Cardiac fibroblast (primary cell): ENCODE data around the gene EED.

Source experiments
- DNase-seq, 2 donors: peaks; one replicate each; pipeline versions ENCODE4 v3.0.0 to v3.0.0-alpha.2; 2010; ENCODE audit warnings: low read depth in 2 of 2
- H3K4me3 ChIP-seq, 2 donors: replicated peaks in 1 of 2; 1 replicate in 1 of 2; 2 replicates in 1 of 2; pipeline ENCODE4 v1.5.1; 2011; ENCODE audit warnings: low read depth in 2 of 2, low read length in 2 of 2, mild to moderate bottlenecking in 2 of 2, moderate library complexity in 1 of 2
- CTCF ChIP-seq: IDR thresholded peaks from one replicate; pipeline ENCODE4 v1.5.1; 2011; ENCODE audit warnings: low read depth, mild to moderate bottlenecking, low read length, inconsistent platforms

Gene EED

DNA sequence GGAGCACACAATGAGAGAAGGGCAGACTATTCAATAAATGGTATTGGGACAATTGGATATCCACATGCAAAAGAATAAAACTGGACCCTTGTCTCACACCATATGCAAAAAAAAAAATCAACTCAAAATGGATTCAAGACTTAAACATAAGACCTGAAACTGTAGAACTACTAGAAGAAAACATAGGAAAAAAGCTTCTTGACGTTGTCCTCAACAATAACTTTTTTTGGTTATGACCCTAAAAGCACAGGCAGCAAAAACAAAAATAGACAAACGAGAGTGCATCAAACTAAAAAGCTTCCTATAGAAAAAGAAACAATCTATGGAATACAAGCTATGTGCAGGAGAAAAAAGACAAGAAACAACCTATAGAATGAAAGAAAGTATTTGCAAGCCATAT lies 37.1 kb upstream of the EED start:
- TF ChIP-seq CTCF = no peak
- H3K4me3 ChIP-seq = no peak overlapping the region
- no peak for DNase-seq

DNA sequence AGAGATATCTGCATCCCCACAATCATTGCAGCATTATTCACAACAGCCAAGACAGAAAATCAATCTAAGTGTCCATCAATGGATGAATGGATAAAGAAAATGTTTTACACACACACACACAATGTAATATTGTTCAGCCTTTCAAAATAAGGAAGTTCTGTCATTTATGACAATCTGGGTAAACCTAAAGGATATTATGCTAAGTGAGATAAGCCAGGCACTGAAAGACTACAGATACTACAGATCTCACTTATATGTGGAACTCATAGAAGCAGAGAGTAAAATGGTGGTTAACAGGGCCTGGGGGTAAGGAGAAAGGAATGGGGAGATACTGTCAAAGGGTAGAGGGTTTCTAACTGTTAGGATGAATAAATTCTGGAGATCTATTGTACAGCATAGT lies 36.0 kb upstream of the EED start:
- no peak for DNase-seq

DNA sequence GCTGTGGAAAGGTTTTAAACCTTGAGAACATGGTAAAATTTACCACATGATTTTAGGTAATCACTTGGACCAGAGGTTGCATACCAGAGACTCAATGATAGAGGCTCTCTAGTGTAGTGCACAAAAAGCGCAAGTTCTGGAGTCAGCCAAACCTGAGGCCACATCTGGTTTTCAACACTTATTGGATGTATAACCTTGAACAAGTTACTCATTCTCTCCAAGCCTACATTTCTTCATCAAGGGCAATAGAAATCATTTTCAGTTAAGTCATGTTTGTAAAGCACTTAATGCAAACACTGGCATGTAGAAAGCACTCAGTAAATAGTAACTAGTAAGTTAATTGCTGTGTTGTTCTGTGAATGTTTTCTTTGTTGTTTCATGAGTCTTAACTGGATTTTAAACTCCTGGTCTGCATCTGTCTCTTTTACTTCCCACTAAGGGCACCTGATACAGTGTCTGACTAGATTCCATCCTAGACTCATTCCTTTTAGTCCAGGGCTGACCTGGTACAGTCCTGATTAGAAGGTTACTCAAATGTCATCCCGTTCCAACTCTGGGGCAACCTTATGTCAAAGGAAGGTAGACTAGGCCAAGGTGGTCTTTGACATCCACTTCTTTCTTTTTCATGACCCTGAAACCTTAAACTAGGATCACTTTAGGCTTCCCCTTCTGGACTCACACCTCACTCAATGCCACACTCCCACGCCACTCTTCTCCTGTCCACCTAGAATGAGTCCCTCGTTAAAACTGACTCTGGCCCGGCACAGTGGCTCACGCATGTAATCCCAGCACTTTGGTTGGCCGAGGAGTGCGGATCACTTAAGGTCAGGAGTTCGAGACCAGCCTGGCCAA lies 34.5 kb upstream of the EED start:
- no peak overlapping the region for H3K4me3 ChIP-seq
- TF ChIP-seq CTCF = no peak
- no peak for DNase-seq

More for the DNA sequence above, 36.0 kb upstream of the EED start:
- no peak for TF ChIP-seq CTCF
- no peak overlapping the region for H3K4me3 ChIP-seq

GRCh38 chr11:86210898-86211297 lies 33.7 kb upstream of the EED start:
- no peak overlapping the region for H3K4me3 ChIP-seq
- TF ChIP-seq CTCF = no peak
- DNase-seq = no peak

DNA sequence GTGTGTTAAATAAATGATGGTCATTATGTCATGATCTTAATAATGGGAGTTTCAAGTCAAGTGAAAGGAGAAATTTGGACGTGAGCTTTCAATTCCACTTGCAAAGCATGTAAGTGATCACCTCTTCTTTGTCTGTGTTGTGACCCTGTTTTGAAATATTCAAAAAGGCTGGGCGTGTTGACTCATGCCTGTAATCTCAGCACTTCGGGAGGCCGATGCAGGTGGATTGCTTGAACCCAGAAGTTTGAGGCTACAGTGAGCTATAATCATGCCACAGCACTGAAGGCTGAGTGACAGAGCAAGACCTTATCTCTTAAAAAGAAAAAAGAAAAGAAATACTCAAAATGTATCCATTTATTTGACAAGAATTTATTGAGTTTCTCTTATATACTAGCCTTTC lies 32.9 kb upstream of the EED start:
- no peak overlapping the region for H3K4me3 ChIP-seq
- DNase-seq = no peak
- no peak for TF ChIP-seq CTCF

DNA sequence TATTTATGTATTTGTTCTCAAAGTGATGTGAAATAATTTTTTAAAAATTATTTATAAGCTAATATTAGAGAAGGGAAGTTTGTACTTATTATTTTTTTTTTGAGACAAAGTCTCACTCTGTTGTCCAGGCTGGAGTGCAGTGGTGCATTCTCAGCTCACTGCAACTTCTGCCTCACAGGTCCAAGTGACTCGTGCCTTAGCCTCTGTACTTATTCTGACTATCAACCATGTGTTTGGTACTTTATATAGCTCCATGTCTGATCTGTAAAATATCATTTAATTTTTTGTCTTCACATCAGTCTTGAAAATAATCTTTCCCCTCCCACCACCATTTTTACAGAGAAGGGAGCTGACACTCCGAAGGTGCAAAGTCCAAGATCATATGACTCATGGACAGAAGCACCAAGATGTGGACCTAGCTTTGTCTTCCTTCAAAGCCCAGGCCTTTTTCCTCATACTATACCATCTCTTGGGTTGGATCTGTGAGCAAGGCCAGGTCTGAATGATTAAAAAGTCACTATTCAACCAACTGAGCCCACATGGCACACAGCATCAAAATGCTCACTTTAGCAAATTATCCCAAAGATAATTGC lies 32.4 kb upstream of the EED start:
- DNase-seq = no peak
- no peak overlapping the region for H3K4me3 ChIP-seq
- TF ChIP-seq CTCF = no peak
